Activated CD8-positive, alpha-beta memory T cell treated with anti-CD3 and anti-CD28 coated beads for 1 hour (primary cell): Measurements from ENCODE around the gene TMEM53.
"Not testable (repeated sequence)": the region's sequence is repeated elsewhere in the genome, so short reads cannot be mapped to it uniquely, and the experiment has no call there.

ENCODE experiments used
- DNase-seq, 2 donors: peaks; one replicate each; pipeline ENCODE4 v3.0.0-alpha.2; 2020; ENCODE audit warnings: low read depth in 1 of 2; ENCODE audit errors: extremely low read depth in 1 of 2

TMEM53 gene

GRCh38 chr1:44672961-44673674 is 1.2 kb downstream of the TMEM53 start:
- no peak for DNase-seq

GRCh38 chr1:44672254-44672955 is 1.9 kb downstream of the TMEM53 start:
- no peak for DNase-seq

GRCh38 chr1:44670751-44671640 is 3.3 kb downstream of the TMEM53 start:
- no peak for DNase-seq

GRCh38 chr1:44666719-44667118 is 7.6 kb downstream of the TMEM53 start:
- not testable (repeated sequence) for DNase-seq

GRCh38 chr1:44664730-44665370 is 9.4 kb downstream of the TMEM53 start:
- DNase-seq = no peak

- DNase-seq = no peak
These were observed 10.9 kb downstream of the TMEM53 start for GRCh38 chr1:44663417-44663816.

GRCh38 chr1:44662683-44663030 is 11.6 kb downstream of the TMEM53 start:
- no peak for DNase-seq

GRCh38 chr1:44661781-44662682 is 12.2 kb downstream of the TMEM53 start:
- no peak for DNase-seq

- DNase-seq = no peak
These were observed 14.1 kb downstream of the TMEM53 start for GRCh38 chr1:44660176-44660575.

- DNase-seq = no peak
These were observed 14.7 kb downstream of the TMEM53 start for GRCh38 chr1:44659566-44659965.

GRCh38 chr1:44655609-44656008 is 18.7 kb downstream of the TMEM53 start:
- DNase-seq = no peak

- no peak for DNase-seq
These were observed 19.6 kb downstream of the TMEM53 start for GRCh38 chr1:44654621-44655187.

- DNase-seq = no peak
These were observed 20.9 kb downstream of the TMEM53 start for GRCh38 chr1:44653107-44653964.

- peak; percentile 37 to 65 for DNase-seq
These were observed 21.7 kb downstream of the TMEM53 start for GRCh38 chr1:44652445-44653106.

GRCh38 chr1:44651069-44651468 is 23.2 kb downstream of the TMEM53 start:
- no peak for DNase-seq

- DNase-seq = no peak
These were observed 24.0 kb downstream of the TMEM53 start for GRCh38 chr1:44650159-44650831.

- no peak for DNase-seq
These were observed 24.5 kb downstream of the TMEM53 start for GRCh38 chr1:44649788-44650158.
